GM19468 (cell line): Measurements from ENCODE around the gene ARHGEF4.

ENCODE experiments used
- ATAC-seq: cut with Tn5 transposase; IDR thresholded peaks from one replicate; pipeline ENCODE4 v1.9.1; 2021; ENCODE audit warnings: mild to moderate bottlenecking, moderate library complexity, moderate number of reproducible peaks; ENCODE audit not compliant: unreplicated experiment; ENCODE audit errors: extremely low read depth

The ARHGEF4 gene

GRCh38 chr2:130832296-130832940 is 4.3 kb upstream of the ARHGEF4 start:
- ATAC-seq: no peak

DNA sequence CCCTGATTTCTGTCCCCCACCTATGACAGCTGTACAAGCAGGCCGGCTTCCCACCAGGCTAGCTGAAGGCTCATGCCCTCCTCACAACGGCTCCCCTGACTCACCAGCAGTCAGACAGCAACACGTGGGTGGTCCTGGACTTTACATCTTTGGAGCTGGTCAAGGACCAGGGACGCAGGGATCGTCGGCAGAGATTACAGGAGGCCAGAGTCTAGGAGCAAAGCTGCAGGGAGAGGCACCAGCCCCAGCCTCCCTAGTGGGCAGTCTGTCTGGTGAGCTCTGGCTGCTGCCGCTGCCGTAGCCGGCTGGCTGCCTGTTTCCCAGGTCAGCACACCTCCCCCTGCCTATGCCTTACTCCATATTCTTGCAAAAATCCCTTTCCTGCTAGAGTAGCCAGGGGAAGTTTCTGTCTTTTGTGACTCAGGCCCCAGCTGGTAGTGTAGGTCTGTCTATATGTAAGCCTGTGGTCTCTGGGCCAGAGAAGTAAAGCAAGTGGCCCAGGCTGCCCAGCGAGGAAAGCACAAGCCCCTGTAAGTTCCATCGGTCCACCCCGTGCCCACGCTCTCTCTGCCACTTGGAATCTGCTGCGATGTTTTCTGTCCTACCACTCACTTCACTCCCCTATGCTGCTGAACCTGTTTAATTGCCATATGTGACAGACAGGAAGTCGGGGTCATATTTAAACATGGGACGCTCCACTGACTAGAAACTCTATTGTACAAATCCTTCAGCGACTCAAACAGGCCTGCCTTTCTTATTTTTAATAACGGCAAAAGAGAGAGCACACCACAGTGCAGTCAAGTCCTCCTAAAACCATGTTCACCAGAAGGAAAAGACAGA is 2.4 kb upstream of the ARHGEF4 start:
- no peak for ATAC-seq

GRCh38 chr2:130834931-130835765 is 1.6 kb upstream of the ARHGEF4 start:
- no peak for ATAC-seq

- no peak for ATAC-seq
These were observed 1.0 kb upstream of the ARHGEF4 start for GRCh38 chr2:130835766-130836015.

GRCh38 chr2:130837175-130837810 is 579 bp downstream of the ARHGEF4 start:
- no peak for ATAC-seq

DNA sequence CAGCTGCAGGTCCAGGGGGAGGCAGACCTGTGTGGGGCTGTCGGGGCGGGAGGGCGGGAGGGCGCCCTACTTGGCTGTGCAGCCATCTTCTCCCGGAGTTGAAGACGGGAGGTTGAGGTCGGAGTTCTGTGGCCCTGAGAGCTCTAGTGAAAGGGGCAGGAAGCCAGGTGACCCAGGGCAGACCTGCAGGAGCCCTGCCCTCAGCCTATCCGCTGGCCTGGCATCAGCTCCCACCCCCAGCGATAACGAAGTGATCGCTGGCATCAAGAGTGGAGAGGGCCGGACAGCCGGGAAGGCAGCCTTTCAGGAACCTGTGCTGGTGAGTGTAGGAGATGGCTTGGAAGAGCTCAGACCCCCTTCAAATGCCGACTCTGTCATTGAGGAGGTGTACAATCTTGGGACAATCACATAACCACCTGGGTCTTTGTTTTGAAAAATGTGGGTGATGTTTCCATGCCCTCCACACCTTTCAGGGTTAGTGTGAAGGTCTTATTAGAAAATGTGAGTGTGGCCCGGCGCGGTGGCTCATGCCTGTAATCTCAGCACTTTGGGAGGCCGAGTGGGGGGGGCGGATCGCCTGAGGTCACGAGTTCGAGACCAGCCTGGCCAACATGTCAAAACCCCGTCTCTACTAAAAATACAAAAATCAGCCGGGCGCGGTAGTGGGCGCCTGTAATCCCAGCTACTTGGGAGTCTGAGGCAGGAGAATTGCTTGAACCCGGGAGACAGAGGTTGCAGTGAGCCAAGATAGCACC is 1.3 kb downstream of the ARHGEF4 start:
- no peak for ATAC-seq

DNA sequence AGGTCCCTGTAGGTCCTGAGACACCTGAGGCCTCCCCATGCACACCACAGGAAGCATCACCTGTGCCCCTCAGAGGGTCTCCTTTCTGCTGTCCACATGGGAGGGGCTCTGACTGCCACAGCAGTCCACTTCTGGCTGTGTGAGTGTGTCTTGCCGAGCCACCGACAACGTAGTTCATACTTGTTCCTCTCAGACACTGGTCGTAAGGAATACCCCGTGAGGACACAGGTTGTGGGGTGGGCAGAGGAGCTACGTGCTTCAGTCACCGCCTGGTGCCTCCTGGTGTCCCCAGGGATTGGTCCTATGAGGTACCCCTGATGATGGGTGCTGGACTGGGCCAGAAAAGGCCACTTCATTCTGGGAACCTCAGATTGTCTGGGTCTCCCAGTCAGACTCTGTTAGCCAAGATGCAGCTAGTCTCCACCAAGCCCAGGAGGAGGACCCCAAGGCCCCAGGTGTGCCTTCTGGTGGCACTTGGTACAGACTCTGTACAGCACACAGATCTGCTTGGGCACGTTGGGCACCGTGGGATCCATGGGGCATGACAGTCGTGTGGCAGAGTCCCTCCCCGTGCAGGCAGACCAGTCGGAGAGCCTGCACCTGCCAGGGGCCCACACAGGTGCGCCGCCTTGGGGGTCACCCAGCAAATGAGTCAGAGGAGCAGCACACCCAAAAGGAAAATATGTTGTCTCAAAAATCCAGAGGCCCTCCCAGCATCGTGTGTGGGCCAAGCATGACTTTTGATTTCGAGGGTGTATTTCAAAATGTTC is 2.5 kb downstream of the ARHGEF4 start:
- no peak for ATAC-seq

DNA sequence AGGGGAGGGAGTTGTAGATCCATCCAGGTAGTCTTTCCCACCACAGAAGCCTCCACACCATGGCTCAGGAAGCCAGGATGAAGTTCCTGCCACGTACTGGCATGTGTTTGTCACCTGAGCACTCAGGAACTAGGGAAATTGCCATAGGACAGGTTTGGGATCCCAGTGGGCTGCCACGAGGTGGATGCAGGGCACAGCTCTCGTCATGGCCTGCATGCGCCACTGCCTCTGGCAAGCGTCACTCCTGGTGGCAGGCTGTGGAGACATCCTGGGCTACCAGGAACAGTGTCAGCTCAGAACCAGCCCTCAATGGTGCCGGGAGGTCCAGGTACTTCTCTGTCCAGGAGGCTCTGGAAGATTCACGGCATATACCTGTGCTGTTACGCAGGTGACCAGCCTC is 3.8 kb downstream of the ARHGEF4 start:
- ATAC-seq: no peak

GRCh38 chr2:130841741-130842365 is 5.1 kb downstream of the ARHGEF4 start:
- ATAC-seq: no peak

DNA sequence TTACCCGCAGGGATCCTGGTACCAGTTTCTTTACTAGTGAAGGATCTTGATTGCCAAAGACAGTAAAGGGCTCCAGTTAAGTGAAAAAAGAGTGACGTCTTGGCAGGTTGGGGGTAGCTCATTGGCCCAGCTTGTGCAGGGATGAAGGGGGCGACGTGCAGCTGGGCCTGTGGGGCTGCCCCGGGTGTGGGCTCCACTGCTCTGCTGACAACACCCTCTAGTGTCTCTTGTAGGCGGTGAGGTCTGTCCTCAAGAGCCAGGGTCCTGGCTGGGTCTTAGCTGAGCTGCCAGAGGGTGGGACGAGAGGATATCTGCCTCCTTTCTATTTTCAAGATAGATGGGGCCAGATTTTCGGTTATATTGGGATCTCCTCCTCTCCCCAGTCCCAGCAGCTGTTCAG is 6.1 kb downstream of the ARHGEF4 start:
- ATAC-seq: no peak

GRCh38 chr2:130843321-130843985 is 6.7 kb downstream of the ARHGEF4 start:
- ATAC-seq: no peak

DNA sequence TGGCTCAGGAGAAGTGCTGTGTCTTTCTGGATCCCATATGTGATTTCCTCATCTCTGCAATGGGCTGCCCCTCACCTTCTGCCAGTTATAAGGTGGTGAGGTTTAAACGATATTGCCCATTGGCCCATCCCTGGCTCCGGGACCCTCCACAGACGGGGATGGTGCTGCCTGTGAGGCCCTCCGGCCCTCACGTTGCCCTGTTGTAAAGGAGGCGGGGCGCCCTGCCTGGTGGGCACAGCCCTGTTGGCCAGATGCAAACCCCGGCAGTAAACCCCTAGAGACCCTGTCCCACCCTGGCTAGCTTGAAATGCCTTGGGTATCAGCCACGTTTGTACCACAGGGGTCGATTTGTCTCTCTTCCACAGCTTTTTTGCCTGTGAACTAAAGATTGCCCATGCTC is 7.4 kb downstream of the ARHGEF4 start:
- no peak for ATAC-seq

GRCh38 chr2:130845505-130846085 is 8.9 kb downstream of the ARHGEF4 start:
- ATAC-seq: no peak

- no peak for ATAC-seq
These were observed 9.5 kb downstream of the ARHGEF4 start for GRCh38 chr2:130846233-130846632.

GRCh38 chr2:130846686-130847375 is 10.1 kb downstream of the ARHGEF4 start:
- no peak for ATAC-seq

GRCh38 chr2:130847776-130848525 is 11.2 kb downstream of the ARHGEF4 start:
- no peak for ATAC-seq
